ENCODE results near the gene CCDC138.

CCDC138 gene

GRCh38 chr2:108910011-108910431 is 123.5 kb downstream of the CCDC138 start:
- Mint-ChIP-seq H3K4me1 (ENCODE audit: low read depth in 2 of 2) (no peaks in the 10 kb centered on the region), H3K27ac (no peak overlapping the region), H3K36me3 (ENCODE audit: insufficient read depth) (no peaks in the 10 kb centered on the region), H3K4me3 (no peak overlapping the region), H3K27me3 (peaks cover 9 to 14% of the 10 kb centered on the region in 2 donors), H3K9me3 (no peaks in the 10 kb centered on the region)
- ATAC-seq (replicated peaks) = no peak
- DNase-seq = no peak

- ATAC-seq (replicated peaks) (no peak), DNase-seq (no peak)
- H3K4me3 Mint-ChIP-seq = no peak overlapping the region
- H3K27me3 Mint-ChIP-seq = peaks cover 9 to 12% of the 10 kb centered on the region in 2 donors
- H3K27ac Mint-ChIP-seq = no peak overlapping the region
- no peaks in the 10 kb centered on the region for H3K9me3 Mint-ChIP-seq
- H3K36me3 Mint-ChIP-seq (ENCODE audit: insufficient read depth) = no peaks in the 10 kb centered on the region
- no peaks in the 10 kb centered on the region for H3K4me1 Mint-ChIP-seq (ENCODE audit: low read depth in 2 of 2)
Measured at GRCh38 chr2:108910541-108911396, 124.2 kb downstream of the CCDC138 start.

GRCh38 chr2:108911401-108911800 is 124.8 kb downstream of the CCDC138 start:
- Mint-ChIP-seq H3K27me3 (peaks cover 9 to 12% of the 10 kb centered on the region in 2 donors), H3K27ac (no peak overlapping the region), H3K9me3 (no peaks in the 10 kb centered on the region), H3K4me1 (ENCODE audit: low read depth in 2 of 2) (no peaks in the 10 kb centered on the region), H3K36me3 (ENCODE audit: insufficient read depth) (no peaks in the 10 kb centered on the region), H3K4me3 (no peak overlapping the region)
- no peak for DNase-seq
- ATAC-seq (replicated peaks) = no peak

GRCh38 chr2:108911807-108912628 is 125.4 kb downstream of the CCDC138 start:
- DNase-seq = no peak
- Mint-ChIP-seq H3K27me3 (peaks cover 9 to 12% of the 10 kb centered on the region in 2 donors), H3K9me3 (no peaks in the 10 kb centered on the region), H3K36me3 (ENCODE audit: insufficient read depth) (no peaks in the 10 kb centered on the region), H3K4me1 (ENCODE audit: low read depth in 2 of 2) (no peaks in the 10 kb centered on the region), H3K27ac (no peak overlapping the region), H3K4me3 (no peak overlapping the region)
- ATAC-seq (replicated peaks) = no peak

- Mint-ChIP-seq H3K27ac (no peak overlapping the region), H3K9me3 (no peaks in the 10 kb centered on the region), H3K36me3 (ENCODE audit: insufficient read depth) (no peaks in the 10 kb centered on the region), H3K27me3 (peaks cover 9 to 12% of the 10 kb centered on the region in 2 donors), H3K4me1 (ENCODE audit: low read depth in 2 of 2) (no peaks in the 10 kb centered on the region), H3K4me3 (no peak overlapping the region)
- DNase-seq = no peak
- no peak for ATAC-seq (replicated peaks)
Measured at GRCh38 chr2:108912629-108912902, 126.0 kb downstream of the CCDC138 start.

GRCh38 chr2:108916122-108916795 is 129.7 kb downstream of the CCDC138 start:
- H3K4me1 Mint-ChIP-seq (ENCODE audit: low read depth in 2 of 2) = no peaks in the 10 kb centered on the region
- peaks cover 15 to 23% of the 10 kb centered on the region in 2 donors for H3K27me3 Mint-ChIP-seq
- DNase-seq (no peak), ATAC-seq (replicated peaks) (no peak)
- no peak overlapping the region for H3K27ac Mint-ChIP-seq
- no peaks in the 10 kb centered on the region for H3K9me3 Mint-ChIP-seq
- no peaks in the 10 kb centered on the region for H3K36me3 Mint-ChIP-seq (ENCODE audit: insufficient read depth)
- no peak overlapping the region for H3K4me3 Mint-ChIP-seq

- Mint-ChIP-seq H3K4me1 (ENCODE audit: low read depth in 2 of 2) (no peaks in the 10 kb centered on the region), H3K36me3 (ENCODE audit: insufficient read depth) (no peaks in the 10 kb centered on the region), H3K27ac (no peak overlapping the region), H3K9me3 (no peaks in the 10 kb centered on the region), H3K4me3 (no peak overlapping the region), H3K27me3 (peaks cover 9 to 19% of the 10 kb centered on the region in 2 donors)
- DNase-seq = no peak
- no peak for ATAC-seq (replicated peaks)
Measured at GRCh38 chr2:108916796-108917421, 130.3 kb downstream of the CCDC138 start.

GRCh38 chr2:108917526-108917925 is 131.0 kb downstream of the CCDC138 start:
- ATAC-seq (replicated peaks) (no peak), DNase-seq (no peak)
- Mint-ChIP-seq H3K27ac (no peak overlapping the region), H3K4me3 (no peak overlapping the region), H3K27me3 (peaks cover 8 to 19% of the 10 kb centered on the region in 2 donors), H3K36me3 (ENCODE audit: insufficient read depth) (no peaks in the 10 kb centered on the region), H3K4me1 (ENCODE audit: low read depth in 2 of 2) (no peaks in the 10 kb centered on the region), H3K9me3 (no peaks in the 10 kb centered on the region)

GRCh38 chr2:108918156-108918874 is 131.7 kb downstream of the CCDC138 start:
- Mint-ChIP-seq H3K27ac (no peak overlapping the region), H3K9me3 (no peaks in the 10 kb centered on the region), H3K4me1 (ENCODE audit: low read depth in 2 of 2) (no peaks in the 10 kb centered on the region), H3K27me3 (peaks cover 8 to 19% of the 10 kb centered on the region in 2 donors), H3K4me3 (no peak overlapping the region), H3K36me3 (ENCODE audit: insufficient read depth) (no peaks in the 10 kb centered on the region)
- DNase-seq = no peak
- ATAC-seq (replicated peaks) = no peak

- H3K36me3 Mint-ChIP-seq (ENCODE audit: insufficient read depth) = no peaks in the 10 kb centered on the region
- H3K4me1 Mint-ChIP-seq (ENCODE audit: low read depth in 2 of 2) = no peaks in the 10 kb centered on the region
- H3K9me3 Mint-ChIP-seq = no peaks in the 10 kb centered on the region
- H3K4me3 Mint-ChIP-seq = no peak overlapping the region
- peaks cover 8 to 19% of the 10 kb centered on the region in 2 donors for H3K27me3 Mint-ChIP-seq
- no peak overlapping the region for H3K27ac Mint-ChIP-seq
- DNase-seq (no peak), ATAC-seq (replicated peaks) (no peak)
Measured at GRCh38 chr2:108918941-108919341, 132.4 kb downstream of the CCDC138 start.

- H3K9me3 Mint-ChIP-seq = no peaks in the 10 kb centered on the region
- no peaks in the 10 kb centered on the region for H3K4me1 Mint-ChIP-seq (ENCODE audit: low read depth in 2 of 2)
- no peak overlapping the region for H3K4me3 Mint-ChIP-seq
- ATAC-seq (replicated peaks) (no peak), DNase-seq (no peak)
- no peak overlapping the region for H3K27ac Mint-ChIP-seq
- peaks cover 8 to 19% of the 10 kb centered on the region in 2 donors for H3K27me3 Mint-ChIP-seq
- no peaks in the 10 kb centered on the region for H3K36me3 Mint-ChIP-seq (ENCODE audit: insufficient read depth)
Measured at GRCh38 chr2:108919571-108920373, 133.2 kb downstream of the CCDC138 start.

- DNase-seq = no peak
- Mint-ChIP-seq H3K36me3 (ENCODE audit: insufficient read depth) (no peaks in the 10 kb centered on the region), H3K27me3 (peaks cover 8 to 19% of the 10 kb centered on the region in 2 donors), H3K4me1 (ENCODE audit: low read depth in 2 of 2) (no peaks in the 10 kb centered on the region), H3K4me3 (no peak overlapping the region), H3K9me3 (no peaks in the 10 kb centered on the region), H3K27ac (no peak overlapping the region)
- ATAC-seq (replicated peaks) = no peak
Measured at GRCh38 chr2:108920686-108921085, 134.1 kb downstream of the CCDC138 start.
